IPS DF 6.9 (cell line): ENCODE data around the gene TERB1.

Experiments used
- DNase-seq: peaks from one replicate; pipeline ENCODE4 v3.0.0-alpha.2; 2013; ENCODE audit warnings: low read depth, low spot score
- H3K27ac ChIP-seq: one replicate; pipeline ENCODE4 v1.5.1; 2013; ENCODE audit warnings: low read length, control low read depth
- H3K27me3 ChIP-seq: 2 replicates; pipeline ENCODE4 v1.6.1; 2013; ENCODE audit warnings: mild to moderate bottlenecking, low read length; ENCODE audit not compliant: control insufficient read depth, insufficient read depth
- H3K36me3 ChIP-seq: 2 replicates; pipeline ENCODE4 v1.6.1; 2013; ENCODE audit warnings: low read length; ENCODE audit not compliant: control insufficient read depth, insufficient read depth
- H3K4me1 ChIP-seq: 2 replicates; pipeline ENCODE4 v1.6.1; 2013; ENCODE audit warnings: low read length; ENCODE audit not compliant: control insufficient read depth, insufficient read depth
- H3K4me3 ChIP-seq: 2 replicates; pipeline ENCODE4 v1.5.1; 2013; ENCODE audit warnings: mild to moderate bottlenecking, low read length
- H3K9me3 ChIP-seq: 2 replicates; pipeline ENCODE4 v1.6.1; 2013; ENCODE audit warnings: low read length, inconsistent platforms; ENCODE audit not compliant: control insufficient read depth, insufficient read depth
- WGBS: extraction: QIAGEN DNeasy Blood & Tissue Kit; methylation state at CpG from one replicate; pipeline ENCODE4 v1.1.7; 2013; ENCODE audit warnings: mixed read lengths, missing lambda C conversion rate; ENCODE audit not compliant: insufficient read length, insufficient coverage; 5-methylcytosine and 5-hydroxymethylcytosine counted together

The TERB1 gene

DNA sequence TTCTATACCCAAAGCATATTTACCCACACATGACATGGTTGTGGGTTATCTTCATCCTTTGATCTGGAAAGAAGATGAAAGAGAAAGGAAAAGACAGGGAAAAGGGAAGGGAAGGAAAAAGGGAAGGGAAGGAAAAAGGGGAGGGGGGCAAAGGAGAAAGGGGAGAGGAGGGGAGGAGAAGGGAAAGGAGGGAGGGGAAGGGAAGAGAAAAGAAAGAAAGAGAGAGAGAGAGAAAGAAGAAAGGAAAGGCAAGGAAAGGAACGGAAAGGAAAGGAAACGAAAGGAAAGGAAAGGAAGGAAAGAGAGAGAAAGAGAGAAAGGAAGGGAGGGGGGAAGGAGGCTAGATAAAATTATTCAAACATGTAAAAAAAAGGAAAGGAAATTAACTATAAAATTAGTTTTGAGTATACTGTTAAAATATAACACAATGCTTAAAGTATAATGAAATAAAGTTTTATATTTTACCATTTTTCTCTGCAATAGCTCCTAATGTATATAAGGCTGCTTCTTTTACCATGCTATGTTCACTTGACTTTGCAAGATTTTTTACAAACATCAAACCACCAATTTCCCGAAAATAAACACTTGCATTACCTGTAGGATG is 11.2 kb downstream of the TERB1 start:
- Histone ChIP-seq H3K27me3 (no peaks in the 10 kb centered on the region), H3K36me3 (no peaks in the 10 kb centered on the region), H3K27ac (no peak overlapping the region), H3K9me3 (no peaks in the 10 kb centered on the region), H3K4me3 (no peak overlapping the region), H3K4me1 (no peaks in the 10 kb centered on the region)
- DNase-seq: no peak
- no CpG with 5 or more reads among the region's 3 CpGs for WGBS

- no peak overlapping the region for H3K4me3 ChIP-seq
- H3K27ac ChIP-seq: no peak overlapping the region
- H3K9me3 ChIP-seq: no peaks in the 10 kb centered on the region
- no CpG with 5 or more reads among the region's 2 CpGs for WGBS
- no peaks in the 10 kb centered on the region for H3K4me1 ChIP-seq
- no peaks in the 10 kb centered on the region for H3K36me3 ChIP-seq
- no peaks in the 10 kb centered on the region for H3K27me3 ChIP-seq
- no peak for DNase-seq
Observed at GRCh38 chr16:66787427-66787826, 14.0 kb downstream of the TERB1 start.

DNA sequence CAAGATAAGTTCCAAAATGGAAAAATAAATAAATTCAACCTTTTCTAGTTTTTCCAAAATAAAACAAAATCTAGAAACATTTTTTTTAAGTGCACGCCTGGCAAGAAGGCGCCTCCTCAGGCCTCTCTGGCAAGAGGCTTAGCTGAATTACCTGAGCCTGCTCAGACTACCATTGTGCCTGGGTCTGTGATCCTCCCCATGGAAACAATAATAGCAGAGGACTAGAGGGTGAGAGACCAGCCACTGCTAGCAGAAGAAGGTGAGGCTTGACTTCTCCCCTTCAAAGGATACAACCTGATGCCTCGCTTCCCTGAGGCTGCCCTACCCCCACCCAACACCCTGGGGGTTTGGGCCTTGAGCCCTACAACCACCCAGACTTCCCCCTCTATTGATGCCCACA is 14.8 kb downstream of the TERB1 start:
- no peaks in the 10 kb centered on the region for H3K36me3 ChIP-seq
- DNase-seq: no peak
- H3K9me3 ChIP-seq: no peaks in the 10 kb centered on the region
- WGBS: no CpG with 5 or more reads among the region's 3 CpGs
- H3K27ac ChIP-seq: no peak overlapping the region
- H3K4me3 ChIP-seq: no peak overlapping the region
- H3K4me1 ChIP-seq: no peaks in the 10 kb centered on the region
- no peaks in the 10 kb centered on the region for H3K27me3 ChIP-seq

GRCh38 chr16:66776457-66776856 is 24.9 kb downstream of the TERB1 start:
- H3K27ac ChIP-seq: no peak overlapping the region
- H3K27me3 ChIP-seq: no peaks in the 10 kb centered on the region
- no peaks in the 10 kb centered on the region for H3K36me3 ChIP-seq
- H3K4me1 ChIP-seq: no peaks in the 10 kb centered on the region
- H3K9me3 ChIP-seq: no peaks in the 10 kb centered on the region
- DNase-seq: no peak
- no peak overlapping the region for H3K4me3 ChIP-seq

DNA sequence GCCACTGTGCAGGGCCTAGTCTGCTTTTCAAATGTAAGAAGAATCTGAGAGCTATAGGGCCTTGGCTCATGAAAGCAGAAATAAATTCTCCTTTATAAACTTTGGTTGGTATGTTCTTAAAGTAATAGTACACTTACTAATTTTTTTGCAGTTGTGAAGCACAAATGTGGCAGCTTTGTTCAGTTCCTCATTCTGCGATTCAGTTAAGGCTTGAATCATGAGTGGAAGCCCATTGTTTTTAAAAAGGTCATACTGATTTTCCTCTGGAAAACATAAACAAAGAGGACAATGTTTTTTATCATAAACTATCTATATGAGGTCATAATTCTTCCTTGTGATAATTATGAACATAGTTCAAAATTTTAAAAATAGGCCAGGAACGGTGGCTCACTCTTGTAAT is 26.4 kb downstream of the TERB1 start:
- no CpG with 5 or more reads among the region's 2 CpGs for WGBS
- Histone ChIP-seq H3K9me3 (no peaks in the 10 kb centered on the region), H3K36me3 (no peaks in the 10 kb centered on the region), H3K27me3 (no peaks in the 10 kb centered on the region), H3K27ac (no peak overlapping the region), H3K4me1 (no peaks in the 10 kb centered on the region), H3K4me3 (no peak overlapping the region)
- no peak for DNase-seq

GRCh38 chr16:66758086-66758485 is 43.3 kb downstream of the TERB1 start:
- no peak overlapping the region for H3K27ac ChIP-seq
- H3K4me1 ChIP-seq: no peaks in the 10 kb centered on the region
- DNase-seq: no peak
- H3K4me3 ChIP-seq: no peak overlapping the region
- H3K27me3 ChIP-seq: no peaks in the 10 kb centered on the region
- no peaks in the 10 kb centered on the region for H3K36me3 ChIP-seq
- no peaks in the 10 kb centered on the region for H3K9me3 ChIP-seq

- WGBS: no CpG with 5 or more reads among the region's 3 CpGs
- 0 out of 2 replicates have a peak, but pooled peaks cover 2% of the 10 kb centered on the region for H3K4me1 ChIP-seq
Observed at GRCh38 chr16:66754819-66755218, 46.6 kb downstream of the TERB1 start.

GRCh38 chr16:66754211-66754610 is 47.2 kb downstream of the TERB1 start:
- Histone ChIP-seq H3K9me3 (no peaks in the 10 kb centered on the region), H3K4me1 (0 out of 2 replicates have a peak, but pooled peaks cover 2% of the 10 kb centered on the region), H3K27me3 (no peaks in the 10 kb centered on the region), H3K36me3 (no peaks in the 10 kb centered on the region), H3K4me3 (no peak overlapping the region), H3K27ac (no peak overlapping the region)
- no peak for DNase-seq
- WGBS: no CpG with 5 or more reads among the region's 2 CpGs

More at GRCh38 chr16:66754819-66755218, 46.6 kb downstream of the TERB1 start:
- Histone ChIP-seq H3K9me3 (no peaks in the 10 kb centered on the region), H3K27ac (no peak overlapping the region), H3K4me3 (no peak overlapping the region), H3K27me3 (no peaks in the 10 kb centered on the region), H3K36me3 (no peaks in the 10 kb centered on the region)
- no peak for DNase-seq

DNA sequence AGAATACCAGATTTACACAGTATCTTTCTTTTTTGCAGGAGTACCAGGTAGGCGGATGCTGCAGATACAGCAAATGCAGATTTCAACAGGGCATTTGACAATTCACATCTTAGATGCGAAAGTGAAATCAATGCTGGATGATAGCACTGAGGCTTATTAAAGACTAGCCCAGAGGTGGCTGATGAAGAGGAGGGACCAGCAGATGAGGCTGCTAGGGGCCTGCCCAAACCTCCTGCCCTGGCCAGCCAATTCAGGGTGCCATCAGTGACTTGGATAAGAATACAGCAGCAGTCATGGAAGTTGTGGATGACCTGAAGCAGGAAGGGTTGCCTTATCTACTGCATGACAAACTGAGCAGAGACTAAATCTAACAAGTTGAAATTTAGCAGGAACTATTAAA is 48.4 kb downstream of the TERB1 start:
- H3K4me3 ChIP-seq: no peak overlapping the region
- H3K4me1 ChIP-seq: 0 out of 2 replicates have a peak, but pooled peaks cover 2% of the 10 kb centered on the region
- no peak overlapping the region for H3K27ac ChIP-seq
- no CpG with 5 or more reads among the region's 2 CpGs for WGBS
- no peak for DNase-seq
- no peaks in the 10 kb centered on the region for H3K9me3 ChIP-seq
- H3K27me3 ChIP-seq: no peaks in the 10 kb centered on the region
- peaks cover 4% of the 10 kb centered on the region; the same call in 1 of the 2 replicates for H3K36me3 ChIP-seq

DNA sequence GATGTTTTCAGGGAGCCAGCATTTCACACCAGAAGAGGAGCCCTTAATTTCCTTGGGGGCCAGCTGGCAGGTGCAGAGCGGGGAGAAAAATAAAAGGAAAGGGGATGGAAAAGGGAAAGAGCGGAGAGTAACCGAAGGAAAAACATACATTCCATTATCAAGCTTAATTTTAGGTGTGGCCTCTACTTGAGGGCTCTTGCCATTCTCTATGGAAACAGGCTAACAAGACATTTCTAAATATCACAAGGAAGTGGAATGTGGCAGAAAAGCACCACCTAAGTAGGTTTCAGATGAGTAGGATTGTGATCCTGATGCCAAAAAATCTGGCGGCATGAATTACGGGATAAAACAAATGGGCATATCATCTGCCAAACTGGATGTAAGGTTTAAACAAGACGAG is 49.0 kb downstream of the TERB1 start:
- no CpG with 5 or more reads among the region's 6 CpGs for WGBS
- Histone ChIP-seq H3K4me1 (0 out of 2 replicates have a peak, but pooled peaks cover 2% of the 10 kb centered on the region), H3K27me3 (no peaks in the 10 kb centered on the region), H3K27ac (no peak overlapping the region), H3K36me3 (peaks cover 4% of the 10 kb centered on the region; the same call in 1 of the 2 replicates), H3K9me3 (no peaks in the 10 kb centered on the region), H3K4me3 (no peak overlapping the region)
- no peak for DNase-seq

DNA sequence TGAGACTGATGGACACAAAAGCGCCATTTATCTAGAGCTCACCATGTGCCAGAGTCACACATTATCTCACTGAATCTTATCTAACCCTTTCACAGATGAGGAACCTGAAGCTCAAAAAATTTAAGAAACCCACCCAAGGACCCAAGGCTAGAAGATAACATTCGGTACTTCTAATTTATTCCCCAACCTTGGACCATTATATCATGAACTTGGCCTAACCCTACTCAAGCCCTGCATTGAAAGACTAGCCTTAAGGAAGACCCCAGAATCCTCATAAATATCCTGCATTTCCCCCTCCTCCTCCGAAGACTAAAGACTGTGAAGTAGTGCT is 49.4 kb downstream of the TERB1 start:
- H3K4me1 ChIP-seq: 0 out of 2 replicates have a peak, but pooled peaks cover 2% of the 10 kb centered on the region
- H3K36me3 ChIP-seq: peaks cover 6% of the 10 kb centered on the region; the same call in 1 of the 2 replicates
- no peaks in the 10 kb centered on the region for H3K9me3 ChIP-seq
- no peaks in the 10 kb centered on the region for H3K27me3 ChIP-seq
- no CpG with 5 or more reads among the region's 3 CpGs for WGBS
- H3K4me3 ChIP-seq: no peak overlapping the region
- no peak for DNase-seq
- H3K27ac ChIP-seq: no peak overlapping the region
